Posterior cingulate gyrus (tissue), 11 donors: Measurements from ENCODE around the gene MRPL53.
"Not testable (repeated sequence)": the region's sequence is repeated elsewhere in the genome, so short reads cannot be mapped to it uniquely, and the experiment has no call there.

ENCODE experiments used
- DNase-seq, 10 donors: peaks; one replicate each; pipeline versions ENCODE4 v3.0.0 to v3.0.0-alpha.2; 2020 to 2021; ENCODE audit warnings: mixed read lengths in 3 of 10
- intact Hi-C: fragments of 100-400 bp; cut with DNase I; formaldehyde crosslinking; loops from one replicate; pipeline ENCODE4 v1.15.1; 2023

Gene MRPL53

DNA sequence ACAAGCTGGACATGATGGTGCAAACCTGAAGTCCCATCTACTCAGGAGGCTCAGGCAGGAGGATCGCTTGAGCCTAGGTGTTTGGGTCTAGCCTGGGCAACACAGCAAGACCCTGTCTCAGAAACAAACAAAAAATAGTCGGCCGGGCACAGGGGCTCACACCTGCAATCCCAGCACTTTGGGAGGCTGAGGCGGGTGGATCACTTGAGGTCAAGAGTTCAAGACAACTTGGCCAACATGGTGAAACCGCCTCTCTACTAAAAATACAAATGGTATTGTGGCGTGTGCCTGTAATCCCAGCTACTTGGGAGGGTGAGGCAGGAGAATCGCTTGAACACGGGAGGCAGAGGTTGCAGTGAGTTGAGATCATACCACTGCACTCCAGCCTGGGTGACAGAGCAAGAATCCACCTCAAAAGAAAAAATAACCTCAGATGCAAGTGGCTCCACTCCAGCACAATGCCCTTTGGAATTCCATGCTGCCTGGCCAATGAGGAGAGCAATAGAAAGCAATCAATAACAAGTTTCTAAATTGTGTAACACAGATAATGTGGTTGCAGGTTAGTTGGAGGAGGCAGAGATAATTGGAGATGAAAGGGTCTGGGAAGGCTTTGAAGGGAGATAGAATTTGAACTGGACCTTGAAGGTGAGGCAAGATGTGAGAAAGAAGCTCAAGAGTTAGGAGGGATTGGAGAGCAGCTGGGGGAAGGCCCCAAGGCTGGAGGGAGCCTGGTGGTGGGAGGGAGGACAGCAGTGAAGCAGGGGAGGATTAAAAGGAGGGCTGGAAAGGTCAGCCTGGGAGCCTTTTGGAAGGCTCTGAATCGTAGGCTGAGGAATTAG, 16.4 kb upstream of the MRPL53 start:
- intact Hi-C loops = no loop called here

DNA sequence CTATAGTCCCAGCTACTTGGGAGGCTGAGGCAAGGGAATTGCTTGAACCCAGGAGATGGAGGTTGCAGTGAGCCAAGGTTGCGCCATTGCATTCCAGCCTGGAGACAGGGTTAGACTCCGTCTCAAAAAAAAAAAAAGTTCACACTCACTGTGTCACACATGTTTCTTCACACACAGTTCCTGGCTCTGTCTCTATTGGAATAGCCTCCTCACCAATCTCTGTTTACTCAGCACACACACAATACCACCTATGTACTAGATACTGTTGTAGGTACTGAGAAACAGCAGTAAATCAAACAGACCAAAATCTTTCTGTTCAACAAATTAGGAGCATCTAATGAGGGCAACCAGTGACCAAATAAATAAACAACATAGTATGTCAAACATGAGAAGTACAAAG, 13.7 kb upstream of the MRPL53 start:
- no peak for DNase-seq
- intact Hi-C loops = no loop called here

More for the DNA sequence above, 16.4 kb upstream of the MRPL53 start:
- DNase-seq = peak in 1 of 10 donors; percentile 49

GRCh38 chr2:74483675-74484164, 11.2 kb upstream of the MRPL53 start:
- intact Hi-C loops = loop anchor here (1.0 kb wide), 4 partner anchors 24 to 104 kb away; partner anchors contain the start of genes AUP1, HTRA2, INO80B and PCGF1
- peak in 1 of 10 donors; percentile 50 for DNase-seq

- intact Hi-C loops = loop anchor here (1.0 kb wide), 4 partner anchors 24 to 104 kb away; partner anchors contain the start of genes AUP1, HTRA2, INO80B and PCGF1
- DNase-seq = peak; percentile 90 to 99 (median 94)
Observed at GRCh38 chr2:74482801-74483674, 10.6 kb upstream of the MRPL53 start, which contains the start of the genes CCDC142 and TTC31. Gene CCDC142, minus strand, starts transcription at chr2:74482998. Its CDS starts 161 bp downstream, at chr2:74482837. Gene TTC31, plus strand, starts transcription at chr2:74483081. Its CDS starts 15 bp downstream, at chr2:74483096.

GRCh38 chr2:74481961-74482800, 9.7 kb upstream of the MRPL53 start:
- intact Hi-C loops = no loop called here
- DNase-seq = peak in 5 of 10 donors; percentile 58 to 94 (median 85)

DNA sequence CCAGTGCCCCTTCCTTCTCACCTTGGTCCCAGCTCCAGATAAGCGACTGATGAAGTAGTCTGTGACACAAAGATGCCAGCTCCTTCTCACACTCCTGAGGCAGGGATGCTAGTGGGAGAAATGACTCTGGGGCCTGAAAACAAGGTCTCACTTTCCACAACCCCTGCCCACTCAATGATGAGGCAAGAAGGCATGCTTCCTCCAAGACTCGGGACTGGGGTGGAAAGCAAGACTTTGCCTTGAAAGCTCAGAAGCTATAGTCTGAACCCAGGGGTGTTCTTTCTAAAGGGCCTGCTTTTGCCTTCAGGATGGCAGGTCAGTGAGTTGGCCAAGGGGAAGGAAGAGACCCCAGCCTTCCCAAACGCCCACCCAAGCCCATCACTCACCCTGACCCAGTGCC, 9.0 kb upstream of the MRPL53 start:
- DNase-seq = no peak
- intact Hi-C loops = no loop called here

GRCh38 chr2:74474899-74475298, 2.4 kb upstream of the MRPL53 start:
- intact Hi-C loops = no loop called here

DNA sequence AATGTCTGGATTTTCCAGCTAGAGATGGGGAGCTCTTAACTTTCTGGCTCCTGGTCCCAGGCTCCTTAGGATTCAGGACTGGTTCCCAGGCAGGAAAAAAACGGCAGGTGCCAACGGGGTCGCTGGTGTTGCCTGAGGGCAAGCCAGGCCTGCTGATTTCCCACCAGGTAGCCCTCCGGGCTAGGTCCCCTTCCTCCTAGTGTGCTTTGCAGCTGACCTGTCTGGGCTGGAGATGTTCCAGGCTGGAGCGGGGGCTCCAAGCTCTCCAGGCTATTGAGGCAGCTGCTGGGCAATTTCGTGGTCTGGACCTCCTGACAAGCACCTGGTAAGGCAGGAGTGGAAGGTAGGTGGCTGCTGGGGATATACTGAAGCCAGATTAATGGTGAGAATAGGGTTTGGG, 2.0 kb upstream of the MRPL53 start:
- intact Hi-C loops = no loop called here
- no peak for DNase-seq

More at GRCh38 chr2:74474899-74475298, 2.4 kb upstream of the MRPL53 start:
- DNase-seq = no peak

- intact Hi-C loops = no loop called here
- no peak for DNase-seq
Observed at GRCh38 chr2:74472945-74473258, 422 bp upstream of the MRPL53 start.

DNA sequence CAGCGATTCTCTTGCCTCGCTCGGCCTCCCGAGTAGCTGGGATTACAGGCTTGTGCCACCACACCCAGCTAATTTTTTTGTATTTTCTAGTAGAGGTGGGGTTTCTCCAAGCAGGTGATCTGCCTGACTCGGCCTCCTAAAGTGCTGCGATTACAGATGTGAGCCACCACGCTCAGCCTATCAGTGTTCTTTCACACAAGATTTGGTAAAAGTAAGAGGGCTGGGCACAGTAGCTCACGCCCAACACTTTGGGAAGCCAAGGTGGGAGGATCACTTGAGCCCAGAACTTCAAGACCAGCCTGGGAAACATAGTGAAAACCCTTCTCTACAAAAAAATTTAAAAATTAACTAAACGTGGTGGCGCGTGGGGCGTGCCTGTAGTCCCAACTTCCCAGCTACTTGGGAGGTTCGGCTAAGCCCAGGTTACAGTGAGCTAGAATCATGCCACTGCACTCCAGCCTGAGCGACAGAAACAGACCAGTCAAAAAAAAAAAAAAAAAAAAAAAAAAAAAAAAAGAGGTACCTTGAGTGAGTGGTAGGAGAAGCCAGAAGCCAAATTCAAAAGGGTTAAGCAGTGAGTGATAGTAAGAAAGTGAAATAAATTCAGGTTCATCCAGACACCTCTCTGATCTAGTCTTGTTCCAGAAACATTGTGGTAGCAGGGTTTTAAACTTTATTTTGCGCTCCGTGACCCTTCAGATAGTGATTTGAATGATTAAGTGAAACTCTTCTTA, 981 bp downstream of the MRPL53 start:
- intact Hi-C loops = no loop called here
- no peak for DNase-seq

- intact Hi-C loops, DNase-seq: not testable (repeated sequence)
Observed at GRCh38 chr2:74470742-74471141, 1.7 kb downstream of the MRPL53 start.

DNA sequence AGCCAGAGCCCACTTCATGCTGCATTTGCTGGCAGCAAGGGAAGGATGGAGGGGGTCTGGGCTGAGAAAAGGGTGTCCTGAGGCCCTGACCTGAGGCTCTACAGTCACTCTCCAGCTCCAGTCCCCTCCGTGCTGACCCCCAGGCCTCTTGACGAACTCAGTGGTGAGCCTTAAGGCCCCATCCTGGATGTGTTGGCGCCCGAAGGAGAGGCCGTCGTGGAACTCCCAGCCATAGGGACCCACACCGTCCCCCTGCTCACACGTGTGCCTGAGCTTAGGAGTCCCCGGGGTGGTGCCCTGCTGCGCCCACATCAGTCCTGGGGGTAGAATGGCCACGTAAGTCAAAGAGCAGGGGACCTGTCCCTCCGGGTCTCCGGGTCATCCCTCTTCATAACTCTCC, 8.1 kb downstream of the MRPL53 start:
- DNase-seq = no peak
- intact Hi-C loops = no loop called here

DNA sequence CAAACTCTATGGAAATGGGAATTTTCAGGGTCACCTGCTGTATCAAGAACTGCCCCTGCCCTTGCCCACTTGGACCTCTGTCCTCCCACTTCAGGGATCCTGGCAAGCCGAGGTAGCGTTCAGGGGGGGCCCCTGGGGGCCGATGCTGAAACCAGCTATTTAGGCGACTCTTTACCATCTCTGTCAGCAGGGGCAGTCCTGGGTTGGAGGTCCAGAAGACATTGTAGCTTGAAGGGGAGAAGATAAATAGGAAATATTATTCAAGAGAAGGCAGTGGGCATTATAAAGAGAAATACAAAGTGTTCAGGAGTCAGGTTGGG, 9.7 kb downstream of the MRPL53 start:
- intact Hi-C loops = no loop called here
- DNase-seq = peak in 1 of 10 donors; percentile 52

DNA sequence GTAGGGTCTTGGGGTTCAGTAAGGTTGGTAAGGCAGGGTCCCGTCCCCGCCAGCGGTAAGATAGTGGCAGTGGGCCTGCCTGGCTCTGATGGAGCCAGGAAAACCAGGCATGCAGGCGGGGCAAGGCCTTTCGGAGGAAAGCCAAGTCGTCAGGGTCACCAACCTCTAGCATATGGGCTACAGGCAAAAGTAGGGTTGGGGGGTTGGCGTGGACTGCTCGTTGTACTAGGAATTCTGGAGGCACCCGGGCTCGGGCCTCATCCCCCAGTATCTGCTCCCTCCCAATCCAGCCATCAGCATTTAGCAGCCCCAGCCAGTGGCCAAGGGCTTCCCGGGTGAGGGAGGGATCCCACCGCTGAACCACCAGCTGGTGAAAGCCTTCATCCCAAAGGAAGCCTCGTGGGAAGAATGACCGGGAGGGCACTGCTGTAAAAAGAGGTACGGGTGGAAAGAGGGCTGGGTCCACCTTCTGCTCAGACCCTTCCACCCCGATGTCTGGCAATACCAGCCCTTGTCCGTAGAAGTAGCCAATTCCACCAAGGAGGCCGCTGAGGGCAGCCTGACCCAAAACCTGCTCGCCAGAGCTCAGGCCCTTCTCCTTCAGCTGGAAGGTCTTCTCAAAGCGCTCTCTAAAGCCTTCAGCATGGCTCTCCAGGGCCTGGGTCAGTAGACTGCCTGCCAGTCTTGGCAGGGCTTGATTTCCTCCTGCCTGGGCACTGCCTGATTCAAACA, 10.3 kb downstream of the MRPL53 start:
- intact Hi-C loops = no loop called here

GRCh38 chr2:74461187-74462053, 11.1 kb downstream of the MRPL53 start:
- intact Hi-C loops = no loop called here
- DNase-seq = peak in 2 of 10 donors; percentile 71 to 84

More for the DNA sequence above, 10.3 kb downstream of the MRPL53 start:
- DNase-seq = peak in 1 of 10 donors; percentile 49

DNA sequence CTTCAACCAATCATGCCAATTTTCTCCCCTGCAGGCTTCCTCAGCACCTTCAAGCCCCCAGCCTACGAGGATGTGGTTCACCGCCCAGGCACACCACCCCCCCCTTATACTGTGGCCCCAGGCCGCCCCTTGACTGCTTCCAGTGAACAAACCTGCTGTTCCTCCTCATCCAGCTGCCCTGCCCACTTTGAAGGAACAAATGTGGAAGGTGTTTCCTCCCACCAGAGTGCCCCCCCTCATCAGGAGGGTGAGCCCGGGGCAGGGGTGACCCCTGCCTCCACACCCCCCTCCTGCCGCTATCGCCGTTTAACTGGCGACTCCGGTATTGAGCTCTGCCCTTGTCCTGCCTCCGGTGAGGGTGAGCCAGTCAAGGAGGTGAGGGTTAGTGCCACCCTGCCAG, 12.3 kb downstream of the MRPL53 start:
- DNase-seq = peak in 2 of 10 donors; percentile 44 to 45
- intact Hi-C loops = not testable (repeated sequence)

GRCh38 chr2:74459503-74460118, 12.9 kb downstream of the MRPL53 start:
- DNase-seq = peak in 1 of 10 donors; percentile 63
- intact Hi-C loops = loop anchor here (5.0 kb wide), 1 partner anchor 37 kb away; the partner anchor contains the start of genes C2orf81 and WDR54
